Activated T-cell treated with anti-CD3 and anti-CD28 coated beads, Interleukin-2, amount 50 U/mL, for 24 hours (primary cell): Measurements from ENCODE around the gene ADAMTSL1.

ENCODE experiments used
- DNase-seq: peaks from one replicate; pipeline ENCODE4 v3.0.0-alpha.2; 2020
- H3K27ac Mint-ChIP-seq: 2 replicates; pipeline ENCODE4 v1.8.0; 2020; ENCODE audit warnings: mild to moderate bottlenecking, mixed read lengths
- H3K27me3 Mint-ChIP-seq: 2 replicates; pipeline ENCODE4 v1.8.0; 2020; ENCODE audit warnings: mixed read lengths
- H3K36me3 Mint-ChIP-seq: 2 replicates; pipeline ENCODE4 v1.8.0; 2020; ENCODE audit warnings: low read depth, mixed read lengths
- H3K4me1 Mint-ChIP-seq: 2 replicates; pipeline ENCODE4 v1.8.0; 2020; ENCODE audit warnings: low read depth, mixed read lengths
- H3K4me3 Mint-ChIP-seq: 2 replicates; pipeline ENCODE4 v1.8.0; 2020; ENCODE audit warnings: mild to moderate bottlenecking, moderate library complexity, mixed read lengths
- H3K9me3 Mint-ChIP-seq: 2 replicates; pipeline ENCODE4 v1.8.0; 2020; ENCODE audit warnings: mixed read lengths

Gene ADAMTSL1

DNA sequence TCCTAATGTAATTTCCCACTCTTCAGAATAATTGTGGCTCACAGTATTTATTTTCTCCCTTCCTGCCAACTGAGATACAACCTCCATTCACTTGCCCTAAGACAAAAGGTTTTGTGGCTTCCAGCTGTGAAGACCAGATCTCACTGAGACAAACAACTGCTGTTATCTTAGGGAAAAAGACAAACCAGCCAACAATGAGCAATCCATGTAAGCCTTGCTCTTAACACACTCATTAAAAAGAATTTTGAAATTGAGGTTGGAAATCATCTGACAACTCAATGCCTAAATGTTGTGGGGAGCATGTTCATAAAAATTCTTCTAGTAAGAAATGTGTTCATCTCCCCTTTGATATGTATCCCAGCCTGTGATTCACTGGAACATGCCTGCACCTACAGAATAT is 132.9 kb downstream of the ADAMTSL1 start:
- no peaks in the 10 kb centered on the region for H3K4me1 Mint-ChIP-seq
- no peak for DNase-seq
- H3K9me3 Mint-ChIP-seq = no peaks in the 10 kb centered on the region
- H3K27ac Mint-ChIP-seq = no peak overlapping the region
- no peak overlapping the region for H3K4me3 Mint-ChIP-seq
- no peaks in the 10 kb centered on the region for H3K27me3 Mint-ChIP-seq
- H3K36me3 Mint-ChIP-seq = no peaks in the 10 kb centered on the region

GRCh38 chr9:18608371-18608770 is 134.4 kb downstream of the ADAMTSL1 start:
- DNase-seq = no peak
- Mint-ChIP-seq H3K36me3 (no peaks in the 10 kb centered on the region), H3K27ac (no peak overlapping the region), H3K4me1 (no peaks in the 10 kb centered on the region), H3K9me3 (no peaks in the 10 kb centered on the region), H3K27me3 (no peaks in the 10 kb centered on the region), H3K4me3 (no peak overlapping the region)

DNA sequence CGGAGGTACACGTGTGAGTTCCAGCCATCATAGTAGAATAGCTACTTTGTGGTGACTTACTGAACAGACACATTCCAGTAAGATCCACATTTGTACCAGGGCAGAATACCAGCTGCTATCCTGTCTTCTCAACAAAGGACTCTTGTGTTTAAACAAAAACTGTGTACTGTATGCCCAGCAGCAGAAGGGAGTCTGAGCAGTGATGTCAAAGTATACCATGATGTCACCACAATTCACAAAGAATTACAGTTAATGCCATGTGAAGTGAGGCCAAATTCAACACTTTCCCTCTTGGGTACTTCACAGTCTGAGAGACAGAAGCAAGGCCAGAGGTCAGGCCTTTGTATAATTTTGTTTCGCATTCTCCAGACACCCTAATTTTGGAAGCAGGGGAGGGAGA is 137.0 kb downstream of the ADAMTSL1 start:
- Mint-ChIP-seq H3K27me3 (no peaks in the 10 kb centered on the region), H3K27ac (no peak overlapping the region), H3K4me3 (no peak overlapping the region), H3K36me3 (no peaks in the 10 kb centered on the region), H3K4me1 (no peaks in the 10 kb centered on the region), H3K9me3 (no peaks in the 10 kb centered on the region)
- DNase-seq = no peak

DNA sequence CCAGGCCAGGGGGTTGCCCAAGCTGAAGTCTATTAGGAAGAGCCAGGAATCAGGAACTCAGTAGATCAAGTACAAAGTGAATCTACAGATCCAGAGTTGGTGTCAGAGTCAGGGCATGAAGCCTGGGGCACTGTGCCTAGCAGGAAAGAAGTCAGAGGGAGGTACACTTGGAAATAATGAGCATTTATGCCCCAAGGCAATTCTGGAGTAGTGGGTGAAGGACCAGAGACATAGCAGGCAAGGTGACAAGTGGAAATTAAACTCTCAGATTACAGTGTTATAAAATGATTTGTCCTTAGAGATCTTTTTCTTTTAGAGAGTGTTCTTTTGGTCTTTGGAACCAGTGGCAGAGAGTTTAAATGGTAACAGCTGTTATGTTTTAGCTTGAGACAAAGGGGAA is 138.0 kb downstream of the ADAMTSL1 start:
- no peak overlapping the region for H3K27ac Mint-ChIP-seq
- H3K4me1 Mint-ChIP-seq = no peaks in the 10 kb centered on the region
- no peaks in the 10 kb centered on the region for H3K9me3 Mint-ChIP-seq
- H3K27me3 Mint-ChIP-seq = no peaks in the 10 kb centered on the region
- H3K4me3 Mint-ChIP-seq = no peak overlapping the region
- H3K36me3 Mint-ChIP-seq = no peaks in the 10 kb centered on the region
- DNase-seq = no peak

- H3K27me3 Mint-ChIP-seq = no peaks in the 10 kb centered on the region
- no peak overlapping the region for H3K27ac Mint-ChIP-seq
- no peak overlapping the region for H3K4me3 Mint-ChIP-seq
- no peaks in the 10 kb centered on the region for H3K4me1 Mint-ChIP-seq
- no peak for DNase-seq
- no peaks in the 10 kb centered on the region for H3K36me3 Mint-ChIP-seq
- no peaks in the 10 kb centered on the region for H3K9me3 Mint-ChIP-seq
Observed at GRCh38 chr9:18614116-18614515, 140.2 kb downstream of the ADAMTSL1 start.

- no peaks in the 10 kb centered on the region for H3K4me1 Mint-ChIP-seq
- H3K27ac Mint-ChIP-seq = no peak overlapping the region
- H3K9me3 Mint-ChIP-seq = no peaks in the 10 kb centered on the region
- H3K27me3 Mint-ChIP-seq = no peaks in the 10 kb centered on the region
- no peak for DNase-seq
- no peaks in the 10 kb centered on the region for H3K36me3 Mint-ChIP-seq
- H3K4me3 Mint-ChIP-seq = no peak overlapping the region
Observed at GRCh38 chr9:18614651-18615050, 140.7 kb downstream of the ADAMTSL1 start.

DNA sequence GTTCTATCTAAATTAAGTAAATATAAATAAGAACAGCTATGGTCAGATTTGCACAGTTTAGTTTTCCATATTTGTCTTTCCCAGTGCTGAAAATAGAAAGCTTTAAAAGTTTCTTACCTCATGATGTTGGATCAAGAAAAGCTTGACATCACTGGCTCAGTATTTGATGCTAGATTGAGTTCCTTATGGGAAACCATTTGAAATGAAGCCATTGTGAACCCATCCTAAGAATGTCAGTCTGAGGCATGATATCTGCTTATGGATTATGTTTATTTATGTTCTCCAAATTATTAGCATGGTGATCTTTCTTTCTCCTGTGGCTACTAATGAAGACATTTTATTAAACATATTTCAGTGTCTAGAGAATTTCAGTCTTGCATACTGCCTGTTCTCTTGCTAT is 143.0 kb downstream of the ADAMTSL1 start:
- Mint-ChIP-seq H3K4me3 (no peak overlapping the region), H3K27me3 (no peaks in the 10 kb centered on the region), H3K36me3 (no peaks in the 10 kb centered on the region), H3K27ac (no peak overlapping the region), H3K4me1 (no peaks in the 10 kb centered on the region), H3K9me3 (no peaks in the 10 kb centered on the region)
- no peak for DNase-seq

- Mint-ChIP-seq H3K4me3 (no peak overlapping the region), H3K36me3 (no peaks in the 10 kb centered on the region), H3K4me1 (no peaks in the 10 kb centered on the region), H3K27ac (no peak overlapping the region), H3K9me3 (no peaks in the 10 kb centered on the region), H3K27me3 (no peaks in the 10 kb centered on the region)
- no peak for DNase-seq
Observed at GRCh38 chr9:18617759-18618158, 143.8 kb downstream of the ADAMTSL1 start.

GRCh38 chr9:18618862-18619261 is 144.9 kb downstream of the ADAMTSL1 start:
- Mint-ChIP-seq H3K9me3 (no peaks in the 10 kb centered on the region), H3K4me3 (no peak overlapping the region), H3K36me3 (no peaks in the 10 kb centered on the region), H3K27ac (no peak overlapping the region), H3K4me1 (no peaks in the 10 kb centered on the region), H3K27me3 (no peaks in the 10 kb centered on the region)
- no peak for DNase-seq

DNA sequence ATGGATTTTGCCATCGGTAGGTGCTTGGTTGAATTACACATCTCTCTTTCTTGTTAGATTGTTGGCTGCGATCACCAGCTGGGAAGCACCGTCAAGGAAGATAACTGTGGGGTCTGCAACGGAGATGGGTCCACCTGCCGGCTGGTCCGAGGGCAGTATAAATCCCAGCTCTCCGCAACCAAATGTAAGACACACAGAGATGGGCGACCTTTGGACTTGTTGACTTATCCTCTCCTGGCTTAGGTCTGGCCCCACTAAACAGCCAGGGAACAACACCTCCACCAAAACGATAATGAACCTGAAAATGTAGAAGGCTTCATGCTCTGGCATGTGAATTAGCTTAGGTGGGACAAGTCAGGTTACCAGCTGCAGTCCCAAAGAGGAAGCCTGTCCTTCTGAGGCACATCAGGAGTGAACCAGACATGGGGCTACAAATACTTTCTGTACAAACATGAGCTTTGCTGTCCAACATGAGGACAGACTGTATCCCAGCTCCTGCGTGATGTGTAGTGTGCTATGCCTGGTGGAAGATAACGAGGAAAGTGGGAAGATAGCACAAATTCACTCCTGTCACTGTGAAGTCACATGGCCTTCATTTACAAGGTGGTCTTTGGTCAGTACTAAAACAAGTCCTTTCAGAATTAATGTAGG is 148.4 kb downstream of the ADAMTSL1 start:
- Mint-ChIP-seq H3K27ac (no peak overlapping the region), H3K4me3 (no peak overlapping the region), H3K27me3 (no peaks in the 10 kb centered on the region), H3K4me1 (no peaks in the 10 kb centered on the region), H3K9me3 (no peaks in the 10 kb centered on the region), H3K36me3 (no peaks in the 10 kb centered on the region)
- DNase-seq = no peak

- Mint-ChIP-seq H3K27me3 (no peaks in the 10 kb centered on the region), H3K4me1 (no peaks in the 10 kb centered on the region), H3K27ac (no peak overlapping the region), H3K36me3 (no peaks in the 10 kb centered on the region), H3K9me3 (no peaks in the 10 kb centered on the region), H3K4me3 (no peak overlapping the region)
- DNase-seq = no peak
Observed at GRCh38 chr9:18623221-18624079, 149.5 kb downstream of the ADAMTSL1 start.

GRCh38 chr9:18626046-18626698 is 152.2 kb downstream of the ADAMTSL1 start:
- DNase-seq = no peak
- Mint-ChIP-seq H3K27ac (no peak overlapping the region), H3K4me3 (no peak overlapping the region), H3K36me3 (no peaks in the 10 kb centered on the region), H3K27me3 (no peaks in the 10 kb centered on the region), H3K4me1 (no peaks in the 10 kb centered on the region), H3K9me3 (no peaks in the 10 kb centered on the region)

DNA sequence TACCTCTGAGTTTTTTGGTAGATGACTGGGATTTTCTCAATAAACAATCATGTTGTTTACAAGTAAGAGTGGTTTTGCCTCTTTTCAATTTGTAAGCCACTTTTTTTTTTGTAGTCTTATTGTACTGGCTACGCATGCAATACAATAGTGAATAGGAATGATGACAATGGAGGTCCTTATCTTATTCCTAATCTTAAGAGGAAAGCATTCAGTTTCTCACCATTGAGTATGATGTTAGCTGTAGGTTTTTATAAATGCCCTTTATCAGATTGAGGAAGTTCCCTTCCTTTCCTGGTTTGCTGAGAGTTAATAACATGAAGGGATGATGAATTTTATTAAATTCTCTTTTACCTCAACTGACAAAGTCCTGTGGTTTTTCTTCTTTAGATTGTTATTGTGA is 155.2 kb downstream of the ADAMTSL1 start:
- H3K36me3 Mint-ChIP-seq = no peaks in the 10 kb centered on the region
- no peaks in the 10 kb centered on the region for H3K4me1 Mint-ChIP-seq
- no peak overlapping the region for H3K27ac Mint-ChIP-seq
- DNase-seq = no peak
- no peaks in the 10 kb centered on the region for H3K9me3 Mint-ChIP-seq
- no peak overlapping the region for H3K4me3 Mint-ChIP-seq
- no peaks in the 10 kb centered on the region for H3K27me3 Mint-ChIP-seq

GRCh38 chr9:18632632-18633403 is 158.9 kb downstream of the ADAMTSL1 start:
- Mint-ChIP-seq H3K4me3 (no peak overlapping the region), H3K27ac (no peak overlapping the region), H3K36me3 (no peaks in the 10 kb centered on the region), H3K4me1 (no peaks in the 10 kb centered on the region), H3K9me3 (no peaks in the 10 kb centered on the region), H3K27me3 (no peaks in the 10 kb centered on the region)
- no peak for DNase-seq
